Keratinocyte (primary cell): ENCODE measurements around the gene RHEB. TPM values are rescaled to one million over a fixed set of nuclear protein-coding genes. Genes with fewer than 3 reads are reported as not detected.
A peak's percentile ranks its signal among the peaks of the same experiment; 100 is the strongest.

Source experiments
- DNase-seq: peaks from one replicate; pipeline ENCODE4 v3.0.0-alpha.2; 2011; ENCODE audit warnings: low read depth, missing footprints, low spot score
- FAIRE-seq: peaks from 2 replicates; lab custom pipeline; 2011; peaks lifted over from hg19 to GRCh38; lab: Jason Lieb, UNC
- H2AFZ ChIP-seq: 2 replicates; pipeline ENCODE4 v1.6.0; 2012; ENCODE audit warnings: low read length, control low read depth, inconsistent platforms; ENCODE audit not compliant: control insufficient read depth
- H3K27ac ChIP-seq: 2 replicates; pipeline ENCODE4 v1.5.1; 2011; ENCODE audit warnings: low read length; ENCODE audit not compliant: control insufficient read depth, insufficient read depth
- H3K27me3 ChIP-seq: 3 replicates; pipeline ENCODE4 v1.6.0; 2011; ENCODE audit warnings: low read length; ENCODE audit not compliant: control insufficient read depth, insufficient read depth; ENCODE audit errors: extremely low read depth
- H3K36me3 ChIP-seq, 2 experiments: 2 replicates in 1 of 2; 3 replicates in 1 of 2; pipeline ENCODE4 v1.5.1; 2011; ENCODE audit warnings: low read length in 2 of 2, mild to moderate bottlenecking in 1 of 2; ENCODE audit not compliant: control insufficient read depth in 2 of 2, insufficient read depth in 2 of 2; ENCODE audit errors: extremely low read depth in 1 of 2
- H3K4me1 ChIP-seq: 3 replicates; pipeline ENCODE4 v1.5.1; 2011; ENCODE audit warnings: low read length; ENCODE audit not compliant: control insufficient read depth, insufficient read depth; ENCODE audit errors: extremely low read depth
- H3K4me2 ChIP-seq: 3 replicates; pipeline ENCODE4 v1.6.0; 2011; ENCODE audit warnings: low read depth, low read length; ENCODE audit not compliant: control insufficient read depth, insufficient read depth; ENCODE audit errors: extremely low read depth
- H3K4me3 ChIP-seq, 3 experiments: fragments of 200-600 bp in 1 of 3; sonication (generic) in 1 of 3; 2 replicates in 2 of 3; 3 replicates in 1 of 3; pipeline ENCODE4 v1.5.1; 2011 to 2016; ENCODE audit warnings: low read length in 3 of 3, mild to moderate bottlenecking in 3 of 3, control low read depth in 2 of 3, inconsistent platforms in 1 of 3, low read depth in 1 of 3, mixed read lengths in 1 of 3, mixed run types in 1 of 3, moderate library complexity in 1 of 3; ENCODE audit not compliant: control insufficient read depth in 2 of 3, insufficient read depth in 2 of 3; ENCODE audit errors: extremely low read depth in 1 of 3
- H3K79me2 ChIP-seq: 2 replicates; pipeline ENCODE4 v1.6.0; 2012; ENCODE audit warnings: low read length; ENCODE audit not compliant: control insufficient read depth, insufficient read depth
- H3K9ac ChIP-seq: 3 replicates; pipeline ENCODE4 v1.6.0; 2011; ENCODE audit warnings: low read length; ENCODE audit not compliant: control insufficient read depth, insufficient read depth; ENCODE audit errors: extremely low read depth
- H3K9me1 ChIP-seq: 3 replicates; pipeline ENCODE4 v1.6.0; 2011; ENCODE audit warnings: low read length; ENCODE audit not compliant: control insufficient read depth, insufficient read depth; ENCODE audit errors: extremely low read depth
- H3K9me3 ChIP-seq: 2 replicates; pipeline ENCODE4 v1.5.1; 2012; ENCODE audit warnings: low read depth, low read length; ENCODE audit not compliant: control insufficient read depth
- H4K20me1 ChIP-seq: 3 replicates; pipeline ENCODE4 v1.6.0; 2011; ENCODE audit warnings: low read length; ENCODE audit not compliant: control insufficient read depth, insufficient read depth; ENCODE audit errors: extremely low read depth
- EZH2 ChIP-seq: IDR thresholded peaks from one replicate; pipeline ENCODE4 v1.6.1; 2012; ENCODE audit warnings: inconsistent platforms, mild to moderate bottlenecking, low read length, moderate library complexity
- dilution Hi-C: fragments of 300-500 bp; cut with MboI; formaldehyde crosslinking; loops from one replicate; pipeline ENCODE4 v1.7.0; 2020; ENCODE audit warnings: low sequenced_read_pairs; ENCODE audit not compliant: extremely low pct_ligation_motif_present
- polyA plus RNA-seq, 5 experiments: library from polyadenylated mRNA; depleted of rRNA in 3 of 5; stranded (reverse) in 3 of 5; stranded (forward) in 1 of 5; unstranded in 1 of 5; fragments of >200 nt; gene quantifications; 1 replicate in 1 of 5; 2 replicates in 3 of 5; 3 replicates in 1 of 5; pipeline versions ENCODE4 v1.2.1 to v1.2.3, GENCODE V29; 2011 to 2012; ENCODE audit warnings: missing spikeins in 2 of 5, low read depth in 1 of 5, low replicate concordance in 1 of 5
- TF ChIP-seq, protein P1 (sequence below), 3 experiments: IDR thresholded peaks in 1 of 3; conservative IDR thresholded peaks in 1 of 3; optimal IDR thresholded peaks in 1 of 3; 2 replicates in 2 of 3; 3 replicates in 1 of 3; pipeline versions ENCODE3 to v1.5.1; 2011; ENCODE audit warnings: low read length in 3 of 3, mild to moderate bottlenecking in 3 of 3, moderate library complexity in 2 of 3, control low read depth in 1 of 3, inconsistent platforms in 1 of 3; ENCODE audit not compliant: insufficient read depth in 2 of 3; ENCODE audit errors: extremely low read depth in 1 of 3

Gene RHEB
- polyA plus RNA-seq, 1 donor (not counting 4 experiments of a cell fraction or from before 2014, with no cell fraction given): 138 TPM

DNA sequence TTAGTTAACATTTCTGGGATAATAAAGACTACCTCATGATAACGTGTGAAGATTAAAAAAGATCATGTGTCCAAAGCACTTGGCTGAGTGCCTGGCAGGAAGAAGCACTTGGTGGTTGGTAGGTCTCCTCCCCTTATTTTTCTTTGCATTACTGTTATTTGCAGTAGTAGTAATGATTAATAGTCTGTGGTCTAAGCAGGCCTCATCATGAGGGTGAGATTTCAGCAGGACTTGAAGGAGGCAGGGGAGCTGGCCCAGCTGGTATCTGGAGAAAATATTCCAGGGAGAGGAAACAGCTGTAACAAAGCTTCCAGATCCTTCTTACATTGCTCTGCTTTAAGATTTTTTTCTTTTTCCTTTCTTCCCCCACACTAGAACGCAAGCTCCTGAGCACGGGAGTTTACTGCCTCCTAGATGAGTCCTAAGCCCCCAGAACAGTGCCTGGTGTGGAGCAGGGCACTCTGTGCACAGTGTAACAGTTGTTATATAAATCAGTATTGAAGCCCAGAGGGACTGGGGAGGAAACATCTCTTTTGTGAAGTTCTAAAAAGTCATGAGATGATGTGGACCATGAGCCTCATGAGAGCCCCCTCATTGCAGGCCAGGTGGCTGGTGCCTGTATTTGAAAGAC is 31.1 kb upstream of the RHEB start:
- Histone ChIP-seq H3K4me1 (peaks cover 19% of the 10 kb centered on the region), H3K27me3 (no peaks in the 10 kb centered on the region), H2AFZ (no peak overlapping the region), H3K4me2 (no peak overlapping the region), H4K20me1 (no peaks in the 10 kb centered on the region), H3K9me3 (no peaks in the 10 kb centered on the region), H3K79me2 (no peaks in the 10 kb centered on the region), H3K4me3 (no peak overlapping the region), H3K27ac (no peak overlapping the region), H3K9ac (no peak overlapping the region), H3K36me3 (no peaks in the 10 kb centered on the region), H3K9me1 (peaks cover 6% of the 10 kb centered on the region)
- TF ChIP-seq, protein P1, sequence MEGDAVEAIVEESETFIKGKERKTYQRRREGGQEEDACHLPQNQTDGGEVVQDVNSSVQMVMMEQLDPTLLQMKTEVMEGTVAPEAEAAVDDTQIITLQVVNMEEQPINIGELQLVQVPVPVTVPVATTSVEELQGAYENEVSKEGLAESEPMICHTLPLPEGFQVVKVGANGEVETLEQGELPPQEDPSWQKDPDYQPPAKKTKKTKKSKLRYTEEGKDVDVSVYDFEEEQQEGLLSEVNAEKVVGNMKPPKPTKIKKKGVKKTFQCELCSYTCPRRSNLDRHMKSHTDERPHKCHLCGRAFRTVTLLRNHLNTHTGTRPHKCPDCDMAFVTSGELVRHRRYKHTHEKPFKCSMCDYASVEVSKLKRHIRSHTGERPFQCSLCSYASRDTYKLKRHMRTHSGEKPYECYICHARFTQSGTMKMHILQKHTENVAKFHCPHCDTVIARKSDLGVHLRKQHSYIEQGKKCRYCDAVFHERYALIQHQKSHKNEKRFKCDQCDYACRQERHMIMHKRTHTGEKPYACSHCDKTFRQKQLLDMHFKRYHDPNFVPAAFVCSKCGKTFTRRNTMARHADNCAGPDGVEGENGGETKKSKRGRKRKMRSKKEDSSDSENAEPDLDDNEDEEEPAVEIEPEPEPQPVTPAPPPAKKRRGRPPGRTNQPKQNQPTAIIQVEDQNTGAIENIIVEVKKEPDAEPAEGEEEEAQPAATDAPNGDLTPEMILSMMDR (optimal IDR thresholded peaks at IDR 0.05 in 1 of 3, IDR thresholded peaks at IDR 0.05 in 1 of 3, conservative IDR thresholded peaks at IDR 0.05 in 1 of 3; ENCODE audit: extremely low read depth in 1 of 3, insufficient read depth in 2 of 3, low read length in 3 of 3): no peak
- TF ChIP-seq EZH2: no peak
- dilution Hi-C loops: no loop called here
- peak; percentile 59 for DNase-seq
- peak; percentile 62 for FAIRE-seq

DNA sequence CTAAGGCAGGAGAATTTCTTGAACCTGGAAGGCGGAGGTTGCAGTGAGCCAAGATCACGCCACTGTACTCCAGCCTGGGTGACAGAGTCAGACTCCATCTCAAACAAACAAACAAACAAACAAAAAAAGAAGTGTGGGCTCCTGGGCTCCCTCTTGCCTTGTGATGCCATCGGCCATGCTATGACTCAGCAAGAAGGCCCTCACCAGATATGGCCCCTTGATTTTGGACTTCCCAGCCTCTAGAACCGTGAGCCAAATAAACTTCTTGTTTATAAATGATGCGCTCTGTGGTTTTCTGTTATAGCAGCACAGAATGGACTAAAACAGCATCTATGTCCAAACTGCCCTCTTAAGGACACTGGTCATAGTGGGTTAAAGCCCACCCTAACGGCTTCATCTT is 29.9 kb upstream of the RHEB start:
- DNase-seq: no peak
- no peaks in the 10 kb centered on the region for H3K9me3 ChIP-seq

DNA sequence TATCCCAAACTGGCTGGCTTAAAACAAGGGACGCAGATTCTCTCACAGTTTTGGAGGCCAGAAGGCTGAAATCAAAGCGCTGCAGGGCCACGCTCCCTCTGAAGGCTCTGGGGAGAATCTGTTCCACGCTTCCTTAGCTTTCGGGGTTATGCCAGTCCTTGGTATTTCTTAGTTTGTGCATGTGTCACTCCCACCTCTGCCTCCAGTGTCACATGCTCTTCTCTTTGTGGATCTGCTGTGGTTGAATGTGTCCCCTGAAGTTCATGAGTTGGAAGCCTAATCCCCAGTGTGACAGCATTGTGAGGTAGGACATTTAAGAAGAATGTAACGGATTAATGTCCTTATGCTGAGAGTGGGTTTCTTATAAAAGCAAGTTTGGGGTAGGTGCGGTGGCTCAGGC is 29.4 kb upstream of the RHEB start:
- no peaks in the 10 kb centered on the region for H4K20me1 ChIP-seq
- no peaks in the 10 kb centered on the region for H3K79me2 ChIP-seq
- no peak overlapping the region for H3K4me3 ChIP-seq
- no peak overlapping the region for H3K9ac ChIP-seq
- TF ChIP-seq EZH2: no peak
- TF ChIP-seq, protein P1 (optimal IDR thresholded peaks at IDR 0.05 in 1 of 3, IDR thresholded peaks at IDR 0.05 in 1 of 3, conservative IDR thresholded peaks at IDR 0.05 in 1 of 3; ENCODE audit: extremely low read depth in 1 of 3, insufficient read depth in 2 of 3, low read length in 3 of 3): no peak
- no peak for FAIRE-seq
- no peak for DNase-seq
- H3K27ac ChIP-seq: no peak overlapping the region
- H3K4me2 ChIP-seq: no peak overlapping the region
- H3K27me3 ChIP-seq: no peaks in the 10 kb centered on the region
- H3K9me1 ChIP-seq: peaks cover 6% of the 10 kb centered on the region
- peaks cover 19% of the 10 kb centered on the region for H3K4me1 ChIP-seq
- dilution Hi-C loops: no loop called here
- H2AFZ ChIP-seq: no peak overlapping the region
- no peaks in the 10 kb centered on the region for H3K9me3 ChIP-seq
- no peaks in the 10 kb centered on the region for H3K36me3 ChIP-seq

More for the DNA sequence above, 29.9 kb upstream of the RHEB start:
- Histone ChIP-seq H3K9ac (no peak overlapping the region), H3K4me3 (no peak overlapping the region), H3K4me2 (no peak overlapping the region), H2AFZ (no peak overlapping the region), H3K27me3 (no peaks in the 10 kb centered on the region), H3K4me1 (peaks cover 19% of the 10 kb centered on the region), H3K79me2 (no peaks in the 10 kb centered on the region), H3K9me1 (peaks cover 6% of the 10 kb centered on the region), H3K36me3 (no peaks in the 10 kb centered on the region), H3K27ac (no peak overlapping the region), H4K20me1 (no peaks in the 10 kb centered on the region)
- dilution Hi-C loops: no loop called here
- FAIRE-seq: no peak
- no peak for TF ChIP-seq EZH2
